ENCODE results near the gene PPP6R1. TPM values are rescaled to one million over a fixed set of nuclear protein-coding genes. Genes with fewer than 3 reads are reported as not detected.

PPP6R1 gene
- total RNA-seq, 4 donors from 2014 or later, result 30.6 to 59.2 (median 47.4) TPM

DNA sequence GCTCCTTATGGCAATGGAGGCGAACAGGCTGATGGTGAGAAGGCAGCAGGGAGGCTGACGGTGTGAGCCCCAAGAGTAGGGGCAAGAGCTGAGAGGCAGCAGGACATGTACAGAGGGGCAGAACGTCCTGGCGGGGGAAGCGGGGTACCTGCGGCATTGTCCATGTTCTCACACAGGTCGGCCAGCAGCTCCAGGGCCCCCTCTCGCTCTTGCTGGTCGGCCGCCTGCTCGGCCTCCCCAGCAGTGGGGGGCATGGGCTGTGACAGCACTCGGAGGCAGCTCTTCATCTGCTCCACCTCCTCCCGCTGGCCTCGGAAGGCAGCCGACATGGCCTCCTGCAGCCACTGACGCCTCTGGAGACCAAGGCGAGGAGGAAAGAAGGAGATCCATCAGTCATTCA, 18.7 kb upstream of the PPP6R1 start:
- Histone ChIP-seq H3K4me1 (peaks cover 15 to 32% (median 15%) of the 10 kb centered on the region in 3 donors), H3K27me3 (no peaks in the 10 kb centered on the region), H3K36me3 (peaks cover 4 to 58% (median 23%) of the 10 kb centered on the region in 3 donors), H3K27ac (peak overlapping the region in 1 of 4 donors; percentile 23), H3K4me3 (no peak overlapping the region), H3K9me3 (no peaks in the 10 kb centered on the region)
- DNase-seq, result no peak
- no peak for TF ChIP-seq POLR2A (IDR thresholded peaks at IDR 0.05)
- TF ChIP-seq, protein P1, sequence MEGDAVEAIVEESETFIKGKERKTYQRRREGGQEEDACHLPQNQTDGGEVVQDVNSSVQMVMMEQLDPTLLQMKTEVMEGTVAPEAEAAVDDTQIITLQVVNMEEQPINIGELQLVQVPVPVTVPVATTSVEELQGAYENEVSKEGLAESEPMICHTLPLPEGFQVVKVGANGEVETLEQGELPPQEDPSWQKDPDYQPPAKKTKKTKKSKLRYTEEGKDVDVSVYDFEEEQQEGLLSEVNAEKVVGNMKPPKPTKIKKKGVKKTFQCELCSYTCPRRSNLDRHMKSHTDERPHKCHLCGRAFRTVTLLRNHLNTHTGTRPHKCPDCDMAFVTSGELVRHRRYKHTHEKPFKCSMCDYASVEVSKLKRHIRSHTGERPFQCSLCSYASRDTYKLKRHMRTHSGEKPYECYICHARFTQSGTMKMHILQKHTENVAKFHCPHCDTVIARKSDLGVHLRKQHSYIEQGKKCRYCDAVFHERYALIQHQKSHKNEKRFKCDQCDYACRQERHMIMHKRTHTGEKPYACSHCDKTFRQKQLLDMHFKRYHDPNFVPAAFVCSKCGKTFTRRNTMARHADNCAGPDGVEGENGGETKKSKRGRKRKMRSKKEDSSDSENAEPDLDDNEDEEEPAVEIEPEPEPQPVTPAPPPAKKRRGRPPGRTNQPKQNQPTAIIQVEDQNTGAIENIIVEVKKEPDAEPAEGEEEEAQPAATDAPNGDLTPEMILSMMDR (IDR thresholded peaks at IDR 0.05), result no peak
- intact Hi-C loops (cut with DNase I), result no loop called here
- WGBS, 2 donors, result 95 to 96% methylated on average over 7 to 13 of the region's 17 CpGs

DNA sequence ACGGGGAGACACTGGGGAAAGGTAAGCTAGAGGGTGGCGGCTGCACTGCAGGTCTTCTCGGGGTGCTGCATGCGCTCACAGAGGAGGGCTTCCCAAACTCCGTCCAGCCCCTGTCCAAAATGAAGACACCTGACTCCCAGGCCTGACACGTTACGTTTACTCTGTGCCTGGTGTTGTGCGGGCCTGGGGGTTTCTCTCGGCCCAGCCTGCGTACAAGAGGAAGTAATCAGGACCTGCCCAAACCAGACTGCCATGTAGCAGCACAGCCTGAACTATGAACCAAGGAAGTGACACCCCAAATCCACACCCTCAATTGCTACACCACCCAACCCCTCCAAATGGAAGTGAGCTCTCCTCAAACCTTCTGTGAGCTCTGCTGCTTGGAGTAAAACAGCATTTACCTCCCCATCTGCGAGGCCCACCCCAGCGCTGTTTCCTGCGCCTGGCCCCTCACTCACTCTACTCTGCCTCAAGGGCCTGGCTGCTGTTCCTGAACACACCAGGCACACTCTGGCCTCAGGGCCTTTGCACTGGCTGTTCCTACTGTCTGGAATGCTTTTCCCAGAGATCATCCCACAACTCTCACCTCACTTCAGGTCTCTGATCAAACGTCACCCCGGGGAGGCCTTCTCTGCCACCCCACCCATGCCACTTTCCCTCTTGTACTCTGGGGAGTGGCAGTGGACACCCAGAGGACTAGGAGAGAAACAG, 18.1 kb upstream of the PPP6R1 start:
- no peaks in the 10 kb centered on the region for H3K9me3 ChIP-seq
- peaks cover 4 to 64% (median 23%) of the 10 kb centered on the region in 3 donors for H3K36me3 ChIP-seq
- peaks cover 15 to 32% (median 15%) of the 10 kb centered on the region in 3 donors for H3K4me1 ChIP-seq
- WGBS, 2 donors, result 82 to 88% methylated on average over 10 of the region's 15 CpGs
- H3K27ac ChIP-seq, result peak overlapping the region in 1 of 4 donors; percentile 23
- H3K4me3 ChIP-seq, result no peak overlapping the region
- no peak for DNase-seq
- TF ChIP-seq, protein P1 (IDR thresholded peaks at IDR 0.05), result no peak
- no peak for TF ChIP-seq POLR2A (IDR thresholded peaks at IDR 0.05)
- no peaks in the 10 kb centered on the region for H3K27me3 ChIP-seq
- intact Hi-C loops (cut with DNase I), result no loop called here

DNA sequence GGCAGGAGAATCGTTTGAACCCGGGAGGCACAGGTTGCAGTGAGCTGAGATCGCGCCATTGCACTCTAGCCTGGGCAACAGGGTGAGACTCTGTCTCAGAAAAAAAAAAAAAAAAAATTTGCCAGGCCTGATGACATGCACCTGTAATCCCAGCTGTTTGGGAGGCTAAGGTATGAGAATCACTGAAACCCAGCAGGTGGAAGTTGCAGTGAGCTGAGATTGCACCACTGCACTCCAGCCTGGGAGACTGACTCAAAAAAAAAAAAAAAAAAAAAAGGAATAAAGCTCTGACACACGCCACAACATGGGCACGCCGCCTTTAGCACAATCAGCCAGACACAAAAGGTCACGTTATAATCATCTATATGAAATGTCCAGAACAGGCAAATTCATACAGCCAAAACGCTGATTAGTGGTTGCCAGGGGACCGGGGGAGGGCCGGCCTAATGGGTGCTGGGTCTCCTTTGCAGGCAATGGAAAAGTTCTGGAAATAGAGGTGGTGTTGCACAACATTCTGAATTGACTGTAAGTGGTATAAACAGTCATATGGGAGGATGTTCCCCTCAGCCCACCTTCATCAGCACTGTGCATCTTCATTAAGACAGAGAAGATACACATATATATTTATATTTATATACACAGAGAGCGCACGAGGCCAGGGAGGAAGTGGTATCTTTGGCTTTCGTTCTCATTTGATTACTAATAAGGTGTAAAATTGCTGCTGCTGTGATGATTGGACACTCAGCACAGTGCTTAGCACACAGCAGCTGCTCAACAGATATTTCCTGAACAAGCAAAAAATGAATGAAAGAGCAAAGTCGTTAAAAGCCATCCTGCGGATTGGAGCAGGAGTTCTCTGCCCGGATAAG, 17.3 kb upstream of the PPP6R1 start:
- H3K36me3 ChIP-seq, result peaks cover 4 to 71% (median 23%) of the 10 kb centered on the region in 3 donors
- intact Hi-C loops (cut with DNase I), result no loop called here
- H3K27ac ChIP-seq, result peak overlapping the region in 1 of 4 donors; percentile 17
- no peaks in the 10 kb centered on the region for H3K9me3 ChIP-seq
- no peaks in the 10 kb centered on the region for H3K27me3 ChIP-seq
- H3K4me1 ChIP-seq, result peaks cover 15 to 30% (median 15%) of the 10 kb centered on the region in 3 donors
- DNase-seq, result no peak
- no peak overlapping the region for H3K4me3 ChIP-seq
- TF ChIP-seq, protein P1 (IDR thresholded peaks at IDR 0.05), result no peak
- TF ChIP-seq POLR2A (IDR thresholded peaks at IDR 0.05), result no peak
- WGBS, 2 donors, result 72 to 77% methylated on average over 17 of the region's 17 CpGs

DNA sequence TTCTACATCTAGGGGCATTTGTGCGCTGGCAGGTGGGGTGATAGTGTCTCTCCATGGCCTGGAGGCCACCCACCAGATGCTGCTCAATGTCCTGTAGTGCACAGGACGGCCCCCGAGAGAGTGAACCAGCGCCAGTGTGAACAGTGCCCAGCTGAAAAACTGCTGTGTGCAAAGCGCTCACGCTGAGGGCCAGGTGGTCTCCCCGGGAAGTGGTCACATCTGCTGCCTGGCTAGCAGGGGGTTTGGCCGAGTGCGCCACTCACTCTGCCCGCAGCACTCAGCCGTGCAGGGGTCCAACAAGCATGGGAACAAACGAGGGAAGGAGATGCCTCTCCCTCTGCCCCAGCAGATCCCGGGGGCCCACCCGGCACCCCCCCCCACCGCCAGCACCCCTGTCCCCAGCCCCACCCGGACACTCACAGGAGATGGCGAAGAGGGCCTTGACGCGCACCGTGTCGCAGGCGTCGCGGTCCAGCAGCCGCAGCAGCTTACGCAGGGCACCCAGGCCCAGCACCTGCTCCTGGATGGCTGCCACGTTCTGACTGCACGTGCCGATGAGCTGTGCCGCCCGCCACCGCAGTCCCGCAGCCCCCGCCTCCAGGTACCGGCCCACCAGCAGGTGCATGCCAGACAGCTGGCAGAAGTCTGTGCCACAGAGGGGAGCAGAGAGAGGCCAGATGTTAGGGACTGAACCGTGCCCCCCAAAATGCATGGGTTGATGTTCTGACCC, 15.3 kb upstream of the PPP6R1 start:
- no peak overlapping the region for H3K27ac ChIP-seq
- DNase-seq, result no peak
- intact Hi-C loops (cut with DNase I), result no loop called here
- TF ChIP-seq, protein P1 (IDR thresholded peaks at IDR 0.05), result no peak
- no peak for TF ChIP-seq POLR2A (IDR thresholded peaks at IDR 0.05)
- peaks cover 2 to 15% (median 4%) of the 10 kb centered on the region in 3 donors for H3K4me1 ChIP-seq
- no peak overlapping the region for H3K4me3 ChIP-seq
- 90 to 98% methylated on average over 7 to 8 of the region's 36 CpGs for WGBS, 2 donors
- H3K9me3 ChIP-seq, result no peaks in the 10 kb centered on the region
- peaks cover 4 to 84% (median 23%) of the 10 kb centered on the region in 3 donors for H3K36me3 ChIP-seq
- no peaks in the 10 kb centered on the region for H3K27me3 ChIP-seq

All from esophagus squamous epithelium (tissue), 5 donors.